SK-N-SH (cell line): ENCODE measurements around the gene UTP3. TPM values are rescaled to one million over a fixed set of nuclear protein-coding genes. Genes with fewer than 3 reads are reported as not detected.
A peak's percentile ranks its signal among the peaks of the same experiment; 100 is the strongest.
"Not testable (repeated sequence)": the region's sequence is repeated elsewhere in the genome, so short reads cannot be mapped to it uniquely, and the experiment has no call there.

ENCODE experiments used
- CTCF ChIA-PET: fragments of 300-600, 350-600 bp; formaldehyde crosslinking; extraction: SDS; loops from one replicate; lab custom pipeline; 2021; lab: Yijun Ruan, JAX
- POLR2A ChIA-PET: fragments of 350-600 bp; sonication (Branson Sonifier 250); formaldehyde crosslinking; extraction: SDS; loops from one replicate; lab custom pipeline; 2020; ENCODE audit warnings: antibody characterized with exemption, inconsistent platforms; lab: Yijun Ruan, JAX
- DNase-seq: peaks from one replicate; pipeline ENCODE4 v3.0.0; 2012
- H2AFZ ChIP-seq: fragments of 200-600 bp; sonication (generic); 2 replicates; pipeline ENCODE4 v1.8.1; 2016; ENCODE audit warnings: antibody characterized with exemption, mild to moderate bottlenecking, low read depth
- H3F3A ChIP-seq: fragments of 200-600 bp; sonication (generic); replicated peaks from 2 replicates; pipeline ENCODE3; 2016; ENCODE audit warnings: antibody characterized with exemption, mild to moderate bottlenecking; ENCODE audit not compliant: insufficient read depth
- H3K27ac ChIP-seq, 2 experiments: fragments of 200-500 bp in 1 of 2; fragments of 200-600 bp in 1 of 2; sonication (Bioruptor generic) in 1 of 2; sonication (generic), shearing (Covaris generic) in 1 of 2; 2 replicates each; pipeline versions ENCODE4 v1.5.1 to v1.6.1; 2014 to 2016; ENCODE audit warnings: low read depth in 2 of 2, inconsistent platforms in 1 of 2, low read length in 1 of 2, mild to moderate bottlenecking in 1 of 2, mixed read lengths in 1 of 2
- H3K27me3 ChIP-seq: fragments of 200-600 bp; sonication (generic), shearing (Covaris generic); 2 replicates; pipeline ENCODE4 v1.6.1; 2016; ENCODE audit warnings: mixed run types; ENCODE audit not compliant: insufficient read depth
- H3K36me3 ChIP-seq, 2 experiments: fragments of 200-500 bp in 1 of 2; fragments of 200-600 bp in 1 of 2; sonication (Bioruptor generic) in 1 of 2; sonication (generic) in 1 of 2; replicated peaks in 1 of 2; 2 replicates each; pipeline versions ENCODE3 to v1.5.1; 2014 to 2016; ENCODE audit warnings: low read length in 1 of 2, mild to moderate bottlenecking in 1 of 2; ENCODE audit not compliant: insufficient read depth in 2 of 2, control insufficient read depth in 1 of 2
- H3K4me1 ChIP-seq, 2 experiments: fragments of 200-500 bp in 1 of 2; fragments of 200-600 bp in 1 of 2; sonication (Bioruptor generic) in 1 of 2; sonication (generic), shearing (Covaris generic) in 1 of 2; 2 replicates each; pipeline versions ENCODE4 v1.5.1 to v1.6.1; 2014 to 2016; ENCODE audit warnings: low read depth in 1 of 2, low read length in 1 of 2, mixed run types in 1 of 2; ENCODE audit not compliant: insufficient read depth in 2 of 2, control insufficient read depth in 1 of 2
- H3K4me2 ChIP-seq: fragments of 200-600 bp; sonication (generic), shearing (Covaris generic); 2 replicates; pipeline ENCODE4 v1.6.1; 2017; ENCODE audit warnings: mixed run types
- H3K4me3 ChIP-seq, 2 experiments: fragments of 200-500 bp in 1 of 2; fragments of 200-600 bp in 1 of 2; sonication (Bioruptor generic) in 1 of 2; sonication (generic), shearing (Covaris generic) in 1 of 2; 2 replicates each; pipeline versions ENCODE4 v1.5.1 to v1.8.1; 2014 to 2016; ENCODE audit warnings: low read depth in 2 of 2, inconsistent platforms in 1 of 2, low read length in 1 of 2, mild to moderate bottlenecking in 1 of 2, mixed read lengths in 1 of 2, moderate library complexity in 1 of 2
- H3K79me2 ChIP-seq: fragments of 200-600 bp; sonication (generic); 2 replicates; pipeline ENCODE4 v1.8.1; 2017; ENCODE audit warnings: mild to moderate bottlenecking; ENCODE audit not compliant: insufficient read depth
- H3K9ac ChIP-seq: fragments of 200-600 bp; sonication (generic); 2 replicates; pipeline ENCODE4 v1.6.1; 2017; ENCODE audit warnings: mixed run types
- H3K9me2 ChIP-seq: fragments of 200-600 bp; sonication (generic); 2 replicates; pipeline ENCODE4 v1.6.1; 2017; ENCODE audit warnings: mixed run types
- H3K9me3 ChIP-seq: fragments of 200-600 bp; sonication (generic); 2 replicates; pipeline ENCODE4 v1.6.1; 2017; ENCODE audit warnings: mixed run types, mild to moderate bottlenecking, moderate library complexity
- H4K20me1 ChIP-seq: fragments of 200-600 bp; sonication (generic); 2 replicates; pipeline ENCODE4 v1.6.1; 2017; ENCODE audit warnings: mild to moderate bottlenecking, mixed run types; ENCODE audit not compliant: insufficient read depth
- CHD2 ChIP-seq: fragments of 150-350 bp; IDR thresholded peaks from 2 replicates; pipeline ENCODE4 v1.6.1; 2018; ENCODE audit warnings: low read length; ENCODE audit not compliant: partially characterized antibody
- ELF1 ChIP-seq: IDR thresholded peaks from 2 replicates; pipeline ENCODE4 v1.4.0; 2012
- EP300 ChIP-seq, 2 experiments: IDR thresholded peaks; 2 replicates each; pipeline versions ENCODE4 v1.4.0 to v1.6.1; 2012; ENCODE audit warnings: borderline replicate concordance in 1 of 2, low read depth in 1 of 2, low read length in 1 of 2
- EZH2phosphoT487 ChIP-seq: fragments of 200-600 bp; sonication (generic); IDR thresholded peaks from 2 replicates; pipeline ENCODE4 v1.6.1; 2017; ENCODE audit warnings: low read depth, mixed run types, mild to moderate bottlenecking, antibody characterized with exemption, moderate library complexity, borderline replicate concordance
- FOXJ3 ChIP-seq: sonication (generic); formaldehyde crosslinking; IDR thresholded peaks from 2 replicates; pipeline ENCODE4 v1.5.1; 2020; ENCODE audit warnings: mild to moderate bottlenecking, missing genetic modification reagents
- FOXM1 ChIP-seq: IDR thresholded peaks from 2 replicates; pipeline ENCODE4 v1.4.0; 2012; ENCODE audit warnings: low read depth, mild to moderate bottlenecking
- GABPA ChIP-seq: IDR thresholded peaks from 2 replicates; pipeline ENCODE4 v1.4.0; 2012; ENCODE audit warnings: low read depth, mild to moderate bottlenecking
- MEF2A ChIP-seq: IDR thresholded peaks from 2 replicates; pipeline ENCODE4 v1.4.0; 2012; ENCODE audit warnings: low read depth, borderline replicate concordance
- POLR2AphosphoS5 ChIP-seq: IDR thresholded peaks from 2 replicates; pipeline ENCODE4 v1.6.1; 2012; ENCODE audit warnings: low read depth, low read length
- RCOR1 ChIP-seq: fragments of 150-350 bp; IDR thresholded peaks from 2 replicates; pipeline ENCODE4 v1.6.1; 2017; ENCODE audit warnings: antibody characterized with exemption, low read length
- RFX5 ChIP-seq: IDR thresholded peaks from 2 replicates; pipeline ENCODE4 v1.6.1; 2012; ENCODE audit warnings: mild to moderate bottlenecking, improper control_type of control experiment, low read length
- SIN3A ChIP-seq: IDR thresholded peaks from 2 replicates; pipeline ENCODE4 v1.6.1; 2012; ENCODE audit warnings: low read depth, mild to moderate bottlenecking, low read length, moderate library complexity, borderline replicate concordance
- SMC3 ChIP-seq: IDR thresholded peaks from 2 replicates; pipeline ENCODE4 v1.6.1; 2012; ENCODE audit warnings: low read depth, low read length, improper control_type of control experiment
- WGBS: methylation state at CpG from one replicate; pipeline ENCODE4 v1.1.6; 2017; ENCODE audit warnings: low lambda C conversion rate; 5-methylcytosine and 5-hydroxymethylcytosine counted together
- polyA plus RNA-seq, 3 experiments: library from polyadenylated mRNA; depleted of rRNA; stranded (reverse); fragments of >200 nt; gene quantifications; 2 replicates each; pipeline ENCODE4 v1.2.3, GENCODE V29; 2012
- TF ChIP-seq, protein P1 (sequence below): IDR thresholded peaks from 2 replicates; pipeline ENCODE4 v1.4.0; 2012; ENCODE audit warnings: low read depth, borderline replicate concordance
- TF ChIP-seq, protein P2 (sequence below): IDR thresholded peaks from 2 replicates; pipeline ENCODE4 v1.4.0; 2012; ENCODE audit warnings: low read depth
- TF ChIP-seq, protein P3 (sequence below): fragments of 200-600 bp; sonication (generic); IDR thresholded peaks from 2 replicates; pipeline ENCODE4 v1.6.1; 2017; ENCODE audit warnings: antibody characterized with exemption, mild to moderate bottlenecking, moderate library complexity
- TF ChIP-seq, protein P4 (sequence below): fragments of 150-350 bp; IDR thresholded peaks from 2 replicates; pipeline ENCODE4 v1.6.1; 2017; ENCODE audit warnings: antibody characterized with exemption, low read length, low read depth, borderline replicate concordance

UTP3 gene
- polyA plus RNA-seq, 1 of the 3 experiments (the other 2 are of a cell fraction) = 36.9 TPM

DNA sequence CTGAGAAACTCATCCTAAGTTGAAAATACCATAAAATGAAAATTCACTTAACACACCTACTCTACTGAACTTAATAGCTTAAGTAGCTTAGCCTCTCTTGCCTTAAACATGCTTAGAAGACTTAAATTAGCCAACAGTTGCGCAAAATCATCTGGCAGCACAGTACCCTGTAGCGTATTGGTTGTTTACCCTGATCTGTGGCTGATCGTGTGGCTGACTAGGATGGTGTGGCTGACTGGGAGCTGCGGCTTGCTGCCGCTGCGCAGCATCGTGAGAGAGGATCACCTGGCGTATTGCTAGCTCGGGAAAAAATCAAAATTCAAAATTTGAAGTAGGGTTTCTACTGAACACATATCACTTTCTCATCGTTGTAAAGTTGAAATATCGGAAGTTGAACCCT, 39.8 kb downstream of the UTP3 start (continued):
- TF ChIP-seq, protein P1, sequence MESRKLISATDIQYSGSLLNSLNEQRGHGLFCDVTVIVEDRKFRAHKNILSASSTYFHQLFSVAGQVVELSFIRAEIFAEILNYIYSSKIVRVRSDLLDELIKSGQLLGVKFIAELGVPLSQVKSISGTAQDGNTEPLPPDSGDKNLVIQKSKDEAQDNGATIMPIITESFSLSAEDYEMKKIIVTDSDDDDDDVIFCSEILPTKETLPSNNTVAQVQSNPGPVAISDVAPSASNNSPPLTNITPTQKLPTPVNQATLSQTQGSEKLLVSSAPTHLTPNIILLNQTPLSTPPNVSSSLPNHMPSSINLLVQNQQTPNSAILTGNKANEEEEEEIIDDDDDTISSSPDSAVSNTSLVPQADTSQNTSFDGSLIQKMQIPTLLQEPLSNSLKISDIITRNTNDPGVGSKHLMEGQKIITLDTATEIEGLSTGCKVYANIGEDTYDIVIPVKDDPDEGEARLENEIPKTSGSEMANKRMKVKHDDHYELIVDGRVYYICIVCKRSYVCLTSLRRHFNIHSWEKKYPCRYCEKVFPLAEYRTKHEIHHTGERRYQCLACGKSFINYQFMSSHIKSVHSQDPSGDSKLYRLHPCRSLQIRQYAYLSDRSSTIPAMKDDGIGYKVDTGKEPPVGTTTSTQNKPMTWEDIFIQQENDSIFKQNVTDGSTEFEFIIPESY = no peak
- TF ChIP-seq MEF2A (no peak), POLR2AphosphoS5 (no peak), FOXJ3 (CRISPR knock-in tag) (no peak), CHD2 (no peak), RFX5 (no peak), GABPA (no peak)
- TF ChIP-seq, protein P2, sequence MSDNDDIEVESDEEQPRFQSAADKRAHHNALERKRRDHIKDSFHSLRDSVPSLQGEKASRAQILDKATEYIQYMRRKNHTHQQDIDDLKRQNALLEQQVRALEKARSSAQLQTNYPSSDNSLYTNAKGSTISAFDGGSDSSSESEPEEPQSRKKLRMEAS = no peak
- TF ChIP-seq, protein P3, sequence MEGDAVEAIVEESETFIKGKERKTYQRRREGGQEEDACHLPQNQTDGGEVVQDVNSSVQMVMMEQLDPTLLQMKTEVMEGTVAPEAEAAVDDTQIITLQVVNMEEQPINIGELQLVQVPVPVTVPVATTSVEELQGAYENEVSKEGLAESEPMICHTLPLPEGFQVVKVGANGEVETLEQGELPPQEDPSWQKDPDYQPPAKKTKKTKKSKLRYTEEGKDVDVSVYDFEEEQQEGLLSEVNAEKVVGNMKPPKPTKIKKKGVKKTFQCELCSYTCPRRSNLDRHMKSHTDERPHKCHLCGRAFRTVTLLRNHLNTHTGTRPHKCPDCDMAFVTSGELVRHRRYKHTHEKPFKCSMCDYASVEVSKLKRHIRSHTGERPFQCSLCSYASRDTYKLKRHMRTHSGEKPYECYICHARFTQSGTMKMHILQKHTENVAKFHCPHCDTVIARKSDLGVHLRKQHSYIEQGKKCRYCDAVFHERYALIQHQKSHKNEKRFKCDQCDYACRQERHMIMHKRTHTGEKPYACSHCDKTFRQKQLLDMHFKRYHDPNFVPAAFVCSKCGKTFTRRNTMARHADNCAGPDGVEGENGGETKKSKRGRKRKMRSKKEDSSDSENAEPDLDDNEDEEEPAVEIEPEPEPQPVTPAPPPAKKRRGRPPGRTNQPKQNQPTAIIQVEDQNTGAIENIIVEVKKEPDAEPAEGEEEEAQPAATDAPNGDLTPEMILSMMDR = no peak

DNA sequence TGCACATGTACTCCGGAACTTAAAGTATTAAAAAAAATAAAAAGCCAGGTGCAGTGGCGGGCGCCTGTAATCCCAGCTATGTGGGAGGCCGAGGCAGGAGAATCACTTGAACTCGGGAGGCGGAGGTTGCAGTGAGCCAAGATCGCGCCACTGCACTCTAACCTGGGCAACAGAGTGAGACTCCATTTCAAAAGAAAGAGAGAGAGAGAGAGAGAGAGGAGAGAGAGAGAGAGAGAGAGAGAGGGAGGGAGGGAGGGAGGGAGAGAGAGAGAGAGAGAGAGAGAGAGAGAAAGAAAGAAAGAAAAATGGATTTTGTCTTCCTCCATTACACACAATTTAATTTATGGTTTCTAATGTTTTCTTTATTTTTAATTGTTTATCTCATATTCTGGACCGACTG, 44.5 kb downstream of the UTP3 start:
- peaks cover 14% of the 10 kb centered on the region for H3F3A ChIP-seq
- CTCF ChIA-PET, H3K4me1 ChIP-seq, H3K9me2 ChIP-seq, H2AFZ ChIP-seq, H3K4me2 ChIP-seq, POLR2A ChIA-PET, H3K4me3 ChIP-seq, H3K9ac ChIP-seq, H3K27me3 ChIP-seq, H3K9me3 ChIP-seq, H3K27ac ChIP-seq, DNase-seq: not testable (repeated sequence)
- peaks cover 66% of the 10 kb centered on the region for H4K20me1 ChIP-seq
- WGBS = 95% methylated on average over 9 of the region's 9 CpGs
- H3K79me2 ChIP-seq = peaks cover 90% of the 10 kb centered on the region
- peaks cover 3 to 22% of the 10 kb centered on the region in 2 experiments for H3K36me3 ChIP-seq

DNA sequence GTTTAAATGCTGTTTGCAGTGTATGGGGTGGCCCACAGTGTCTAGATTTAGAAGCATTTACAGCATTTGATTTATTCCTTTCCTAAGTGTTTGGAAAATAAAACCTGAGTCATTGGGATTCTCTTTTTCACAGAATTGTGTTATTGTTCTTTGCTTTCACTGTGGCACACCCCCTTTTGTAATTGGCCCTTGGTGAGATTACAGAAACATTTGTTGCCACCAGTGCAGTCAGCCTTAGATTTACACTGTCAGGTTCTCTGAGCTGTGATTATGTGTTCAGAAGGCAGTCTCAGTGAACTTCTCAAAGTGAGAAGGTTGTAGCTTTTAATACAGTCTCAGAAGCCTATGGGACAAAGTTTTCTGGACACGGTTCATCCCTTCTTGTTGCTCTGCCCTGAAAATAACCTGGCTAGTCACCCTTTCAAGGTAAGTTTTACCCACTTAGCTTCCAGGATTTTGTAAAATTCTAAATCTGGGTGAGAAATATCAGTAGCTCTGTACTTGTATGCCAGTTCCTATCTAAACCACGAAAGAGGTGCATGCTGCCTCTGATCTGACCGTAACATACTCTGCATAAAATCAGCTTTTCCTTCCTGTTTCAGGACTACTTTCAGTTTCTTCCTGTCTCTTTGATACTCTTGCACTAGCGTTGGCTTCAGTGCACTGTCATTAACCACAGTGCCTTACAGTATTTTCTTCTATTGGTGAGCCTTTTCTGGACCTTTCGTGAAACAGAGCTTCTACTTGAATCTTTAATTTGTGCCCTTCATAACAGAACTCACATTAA, 46.0 kb downstream of the UTP3 start:
- WGBS = 75% methylated on average over 5 of the region's 5 CpGs
- H4K20me1 ChIP-seq = peaks cover 62% of the 10 kb centered on the region
- peaks cover 0 to 18% of the 10 kb centered on the region in 2 experiments for H3K36me3 ChIP-seq
- peak overlapping the region; percentile 2 to 21; a peak in 2 of 4 replicates for H3K4me3 ChIP-seq
- DNase-seq = no peak
- TF ChIP-seq, protein P4, sequence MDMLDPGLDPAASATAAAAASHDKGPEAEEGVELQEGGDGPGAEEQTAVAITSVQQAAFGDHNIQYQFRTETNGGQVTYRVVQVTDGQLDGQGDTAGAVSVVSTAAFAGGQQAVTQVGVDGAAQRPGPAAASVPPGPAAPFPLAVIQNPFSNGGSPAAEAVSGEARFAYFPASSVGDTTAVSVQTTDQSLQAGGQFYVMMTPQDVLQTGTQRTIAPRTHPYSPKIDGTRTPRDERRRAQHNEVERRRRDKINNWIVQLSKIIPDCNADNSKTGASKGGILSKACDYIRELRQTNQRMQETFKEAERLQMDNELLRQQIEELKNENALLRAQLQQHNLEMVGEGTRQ = no peak
- TF ChIP-seq ELF1 (no peak), FOXM1 (no peak), SMC3 (no peak), RFX5 (no peak), EZH2phosphoT487 (no peak), CHD2 (no peak), RCOR1 (no peak), SIN3A (no peak), GABPA (no peak), EP300 (IDR thresholded peaks at IDR 0.05; ENCODE audit: borderline replicate concordance in 1 of 2, low read depth in 1 of 2, low read length in 1 of 2) (no peak)
- peaks cover 13% of the 10 kb centered on the region for H3F3A ChIP-seq
- no peaks in the 10 kb centered on the region for H3K9me2 ChIP-seq
- H3K79me2 ChIP-seq = peaks cover 88% of the 10 kb centered on the region
- H3K9me3 ChIP-seq = no peaks in the 10 kb centered on the region
- H2AFZ ChIP-seq = no peak overlapping the region
- peak overlapping the region; percentile 16 to 58 for H3K27ac ChIP-seq
- H3K27me3 ChIP-seq = no peaks in the 10 kb centered on the region
- peak overlapping the region; percentile 58 for H3K4me2 ChIP-seq
- POLR2A ChIA-PET = no interaction called here
- peak overlapping the region; percentile 1; the same call in 1 of the 2 replicates for H3K9ac ChIP-seq
- no peaks in the 10 kb centered on the region; a peak in 1 of 4 replicates for H3K4me1 ChIP-seq
- CTCF ChIA-PET = interaction anchor here (0.7 to 2.2 kb wide), 8 partner anchors 8 to 47 kb away, joined by 3 to 10 read pairs (median 4); no protein-coding TSS in a partner anchor
